ENCODE data around the gene DNAL4.

The DNAL4 gene, protein sequence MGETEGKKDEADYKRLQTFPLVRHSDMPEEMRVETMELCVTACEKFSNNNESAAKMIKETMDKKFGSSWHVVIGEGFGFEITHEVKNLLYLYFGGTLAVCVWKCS

DNA sequence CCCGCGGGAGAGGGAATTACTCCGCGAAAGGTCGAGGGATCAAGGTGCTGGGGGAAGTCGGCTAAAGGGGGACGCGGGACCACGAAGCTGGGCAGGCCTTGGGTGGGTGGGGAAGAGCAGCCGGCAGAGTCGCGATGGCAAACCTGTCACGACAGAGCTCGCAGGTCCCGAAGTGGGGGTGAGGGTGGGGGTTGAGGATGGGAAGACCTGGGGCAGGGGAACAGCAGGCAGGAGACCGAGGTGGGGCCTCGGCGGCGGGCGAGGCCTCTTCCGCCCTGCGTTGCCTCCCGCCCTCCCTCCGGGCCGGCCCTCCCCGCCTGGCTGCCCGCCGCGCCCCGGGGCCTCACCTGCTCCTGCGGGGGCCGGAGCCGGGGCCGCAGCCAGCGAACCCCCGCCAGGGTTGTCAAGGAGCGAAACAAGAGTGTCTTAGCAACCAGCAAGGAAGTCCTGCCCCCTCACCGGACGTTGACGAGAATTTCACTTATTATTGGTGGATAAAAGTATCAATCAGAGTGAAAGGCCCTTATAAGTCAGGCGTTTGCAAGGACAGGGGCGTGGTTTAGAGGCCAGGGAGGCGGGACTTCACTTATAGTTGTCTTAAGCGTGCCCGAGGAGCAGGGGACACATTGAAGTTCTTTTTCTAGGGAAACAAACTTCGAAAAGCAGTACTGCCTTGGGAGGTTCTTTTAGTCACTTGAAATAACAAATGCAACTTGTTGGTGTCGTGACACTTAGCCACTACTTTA is at the start of gene DNAL4:
Gene DNAL4, minus strand, starts transcription at position 423 of the 746 bp plus-strand sequence. CDS start 11,412 bp downstream, outside the sequence.
- no peaks in the 10 kb centered on the region for H3K9me3 ChIP-seq (ENCODE audit: severe bottlenecking)
- peak within 1 kb of the TSS; percentile 49; the same call in 1 of the 2 replicates for H3K27ac ChIP-seq
- H3K27me3 ChIP-seq (ENCODE audit: insufficient read depth, low read depth, severe bottlenecking), result no peaks in the 10 kb centered on the region
- peak within 1 kb of the TSS; percentile 56 for H3K4me3 ChIP-seq (ENCODE audit: low read depth, low read length)
- TF ChIP-seq CTCF (IDR thresholded peaks at IDR 0.05; ENCODE audit: low read depth, low read length), result no peak
- no peaks in the 10 kb centered on the region for H3K36me3 ChIP-seq
- DNase-seq, result peak; percentile 94

DNA sequence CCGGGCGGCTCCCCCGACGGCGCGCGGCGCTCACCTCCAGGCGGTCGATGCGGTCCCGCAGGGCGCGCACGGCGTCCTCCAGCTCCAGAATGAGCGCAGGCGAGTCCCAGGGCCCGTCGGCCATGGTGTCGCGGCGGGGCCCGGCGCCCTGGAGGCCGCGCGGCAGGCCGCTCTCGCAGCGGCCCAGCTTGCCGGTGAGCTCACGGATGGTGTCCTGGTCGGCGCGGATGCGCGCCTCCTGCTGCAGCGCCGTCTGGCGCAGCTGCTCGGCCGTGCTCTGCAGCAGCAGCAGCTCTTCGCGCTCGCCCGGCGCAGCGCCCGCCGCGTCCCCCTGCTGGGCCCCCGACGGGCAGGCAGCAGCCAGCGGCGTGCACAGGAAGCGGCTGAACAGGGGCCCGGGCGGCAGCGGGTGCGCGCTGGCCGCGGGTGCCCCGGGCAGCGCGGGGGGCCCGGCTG is 49.3 kb upstream of the DNAL4 start:
- TF ChIP-seq CTCF (IDR thresholded peaks at IDR 0.05; ENCODE audit: low read depth, low read length), result peak; percentile 56
- Histone ChIP-seq H3K36me3 (no peaks in the 10 kb centered on the region; the same call in 1 of the 2 replicates), H3K27me3 (ENCODE audit: insufficient read depth, low read depth, severe bottlenecking) (no peaks in the 10 kb centered on the region), H3K27ac (peak overlapping the region; percentile 67), H3K9me3 (ENCODE audit: severe bottlenecking) (no peaks in the 10 kb centered on the region), H3K4me3 (ENCODE audit: low read depth, low read length) (peak overlapping the region; percentile 46)
- DNase-seq, result peak; percentile 70

DNA sequence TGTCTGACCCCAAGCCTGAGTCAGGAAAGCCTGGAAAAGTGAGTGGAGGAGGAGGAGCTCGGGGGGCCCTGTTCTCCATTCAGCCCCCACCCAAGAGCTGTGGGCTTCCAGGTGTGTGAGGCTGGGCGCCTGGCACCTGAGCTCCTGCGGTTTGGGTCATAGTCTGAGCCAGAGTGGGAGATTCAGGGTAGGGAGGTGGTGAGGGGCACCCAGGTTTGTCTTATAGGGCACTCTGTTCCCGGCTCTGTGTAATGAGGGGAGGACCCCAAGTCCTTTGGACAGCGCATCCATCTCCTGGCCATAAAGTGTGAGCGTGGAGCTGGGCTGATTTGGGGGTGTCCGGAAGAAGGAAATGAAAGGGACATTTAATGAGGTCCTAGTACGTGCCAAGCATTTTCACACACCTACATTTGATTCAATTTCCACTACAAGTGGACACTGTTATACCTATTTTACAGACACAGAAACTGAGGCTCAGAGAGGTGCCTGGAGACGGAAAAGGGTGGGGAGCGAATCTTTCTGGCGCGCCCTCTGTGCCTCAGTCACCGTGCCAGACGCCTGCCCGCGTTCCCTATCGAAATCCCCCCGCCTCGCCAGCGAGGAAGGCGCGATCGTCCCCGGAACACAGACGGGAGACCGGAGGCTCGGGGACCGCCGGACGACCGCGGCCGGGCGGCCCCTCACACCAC is 48.7 kb upstream of the DNAL4 start:
- Histone ChIP-seq H3K27me3 (ENCODE audit: insufficient read depth, low read depth, severe bottlenecking) (no peaks in the 10 kb centered on the region), H3K4me3 (ENCODE audit: low read depth, low read length) (peak overlapping the region; percentile 46), H3K9me3 (ENCODE audit: severe bottlenecking) (no peaks in the 10 kb centered on the region), H3K27ac (peak overlapping the region; percentile 67), H3K36me3 (no peaks in the 10 kb centered on the region; the same call in 1 of the 2 replicates)
- no peak for TF ChIP-seq CTCF (IDR thresholded peaks at IDR 0.05; ENCODE audit: low read depth, low read length)
- DNase-seq, result no peak

- Histone ChIP-seq H3K27me3 (ENCODE audit: insufficient read depth, low read depth, severe bottlenecking) (no peaks in the 10 kb centered on the region), H3K27ac (no peak overlapping the region), H3K36me3 (no peaks in the 10 kb centered on the region; the same call in 1 of the 2 replicates), H3K4me3 (ENCODE audit: low read depth, low read length) (no peak overlapping the region), H3K9me3 (ENCODE audit: severe bottlenecking) (no peaks in the 10 kb centered on the region)
- no peak for DNase-seq
- no peak for TF ChIP-seq CTCF (IDR thresholded peaks at IDR 0.05; ENCODE audit: low read depth, low read length)
Measured at GRCh38 chr22:38841635-38842034, 47.7 kb upstream of the DNAL4 start.

DNA sequence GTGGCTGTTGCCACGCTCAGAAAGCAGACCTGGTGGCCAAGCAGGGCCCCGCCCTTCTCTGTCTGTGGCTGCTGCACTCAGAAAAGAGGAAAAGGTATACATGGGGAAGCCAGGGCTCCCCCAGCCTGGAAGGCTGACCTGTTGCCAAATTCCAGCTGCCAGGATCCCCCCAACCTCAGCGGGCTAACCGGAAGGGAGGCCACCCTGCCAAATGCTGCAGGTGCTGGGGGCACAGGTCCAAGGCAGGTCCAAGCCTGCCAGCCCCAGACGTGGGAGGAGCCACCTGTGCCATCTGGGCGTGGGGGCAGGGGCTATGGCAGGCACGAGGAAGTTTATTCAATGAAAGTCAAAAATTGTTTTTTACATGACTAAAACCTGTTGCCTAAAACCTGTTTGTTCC is 47.3 kb upstream of the DNAL4 start:
- Histone ChIP-seq H3K4me3 (ENCODE audit: low read depth, low read length) (no peak overlapping the region), H3K36me3 (no peaks in the 10 kb centered on the region; the same call in 1 of the 2 replicates), H3K27ac (no peak overlapping the region), H3K27me3 (ENCODE audit: insufficient read depth, low read depth, severe bottlenecking) (no peaks in the 10 kb centered on the region), H3K9me3 (ENCODE audit: severe bottlenecking) (no peaks in the 10 kb centered on the region)
- DNase-seq, result no peak
- no peak for TF ChIP-seq CTCF (IDR thresholded peaks at IDR 0.05; ENCODE audit: low read depth, low read length)

All from WERI-Rb-1 (cell line).